GM21529 (cell line): ENCODE results near the gene SH3BP2.
"Not testable (repeated sequence)": the region's sequence is repeated elsewhere in the genome, so short reads cannot be mapped to it uniquely, and the experiment has no call there.

Experiments used
- ATAC-seq: cut with Tn5 transposase; IDR thresholded peaks from one replicate; pipeline ENCODE4 v1.9.1; 2021; ENCODE audit not compliant: unreplicated experiment

Gene SH3BP2

DNA sequence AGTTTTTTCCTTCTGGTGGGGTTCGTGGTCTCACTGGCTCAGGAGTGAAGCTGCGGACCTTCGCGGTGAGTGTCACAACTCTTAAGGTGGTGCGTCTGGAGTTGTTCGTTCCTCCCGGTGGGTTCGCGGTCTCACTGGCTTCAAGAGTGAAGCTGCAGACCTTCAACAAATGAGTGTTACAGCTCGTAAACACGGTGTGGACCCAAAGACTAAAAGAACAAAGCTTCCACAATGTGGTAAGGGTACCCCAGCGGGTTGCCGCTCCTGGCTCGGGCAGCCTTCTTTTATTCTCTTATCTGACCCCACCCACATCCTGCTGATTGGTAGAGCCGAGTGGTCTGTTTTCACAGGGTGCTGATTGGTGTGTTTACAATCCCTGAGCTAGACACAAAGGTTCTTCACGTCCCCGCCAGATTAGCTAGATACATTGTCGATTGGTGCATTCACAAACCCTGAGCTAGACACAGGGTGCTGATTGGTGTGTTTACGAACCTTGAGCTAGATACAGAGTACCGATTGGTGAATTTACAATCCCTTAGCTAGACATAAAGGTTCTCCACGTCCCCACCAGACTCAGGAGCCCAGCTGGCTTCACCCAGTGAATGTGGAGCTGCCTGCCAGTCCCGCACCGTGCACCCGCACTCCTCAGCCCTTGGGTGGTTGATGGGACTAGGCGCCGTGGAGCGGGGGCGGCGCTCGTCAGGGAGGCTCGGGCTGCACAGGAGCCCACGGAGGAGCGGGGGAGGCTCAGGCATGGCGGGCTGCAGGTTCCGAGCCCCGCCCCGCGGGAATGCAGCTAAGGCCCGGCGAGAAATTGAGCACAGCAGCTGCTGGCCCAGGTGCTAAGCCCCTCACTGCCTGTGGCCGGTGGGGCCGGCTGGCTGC is 30.2 kb upstream of the SH3BP2 start:
- not testable (repeated sequence) for ATAC-seq

DNA sequence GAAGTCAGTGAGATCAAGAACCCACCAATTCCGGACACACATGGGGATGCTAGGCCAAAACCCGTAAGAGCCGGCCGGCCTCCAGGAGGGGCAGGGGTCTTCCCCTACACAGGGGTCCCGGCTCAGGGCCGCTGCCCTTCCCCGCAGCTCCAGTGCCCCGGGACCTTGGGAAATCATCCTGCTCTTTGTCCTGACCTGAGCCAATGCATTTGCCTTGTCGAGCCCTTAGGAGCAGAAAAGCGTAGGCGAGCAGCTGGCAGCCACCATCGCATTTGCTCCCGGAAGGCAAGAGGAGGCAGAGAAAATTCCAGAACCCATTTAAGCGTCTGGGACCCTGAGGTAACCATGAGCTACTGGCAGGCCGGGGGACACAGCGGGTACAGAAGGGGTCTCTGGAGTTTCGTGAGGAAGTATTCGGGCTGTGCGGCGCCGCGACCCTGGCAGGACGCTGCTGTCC is 29.3 kb upstream of the SH3BP2 start:
- ATAC-seq = no peak

DNA sequence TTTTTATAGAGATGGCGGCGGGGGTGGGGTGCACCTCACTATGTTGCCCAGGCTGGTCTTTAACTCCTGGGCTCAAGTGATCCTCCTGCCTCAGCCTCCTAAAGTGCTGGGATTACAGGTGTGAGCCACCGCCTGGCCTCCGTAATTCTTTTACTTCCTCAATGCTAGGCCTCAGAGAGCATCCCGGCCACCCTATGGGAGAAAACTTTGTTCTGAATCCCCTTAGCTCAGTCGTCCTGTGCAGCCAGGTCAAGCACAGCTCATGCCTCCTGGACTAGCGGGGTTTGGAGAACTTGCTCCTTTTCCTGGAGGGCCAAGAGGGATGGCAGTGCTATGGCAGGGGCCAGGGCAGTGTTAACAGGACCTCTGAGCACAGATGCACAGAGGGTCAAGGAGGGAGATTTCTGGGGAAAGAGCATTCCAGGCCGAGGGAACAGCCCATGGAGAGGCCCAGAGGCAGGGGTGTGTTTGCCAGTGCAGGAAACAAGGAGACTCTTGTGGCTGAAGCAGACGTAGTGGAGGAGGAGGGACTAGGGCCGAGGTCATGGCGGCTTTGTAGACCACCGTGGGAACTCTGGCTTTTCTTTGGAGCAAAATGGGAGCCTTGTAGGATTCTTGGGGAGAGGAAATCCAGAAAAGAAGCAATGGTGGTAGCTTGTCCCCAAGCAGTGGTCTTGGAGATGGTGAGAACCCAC is 26.9 kb upstream of the SH3BP2 start:
- no peak for ATAC-seq

DNA sequence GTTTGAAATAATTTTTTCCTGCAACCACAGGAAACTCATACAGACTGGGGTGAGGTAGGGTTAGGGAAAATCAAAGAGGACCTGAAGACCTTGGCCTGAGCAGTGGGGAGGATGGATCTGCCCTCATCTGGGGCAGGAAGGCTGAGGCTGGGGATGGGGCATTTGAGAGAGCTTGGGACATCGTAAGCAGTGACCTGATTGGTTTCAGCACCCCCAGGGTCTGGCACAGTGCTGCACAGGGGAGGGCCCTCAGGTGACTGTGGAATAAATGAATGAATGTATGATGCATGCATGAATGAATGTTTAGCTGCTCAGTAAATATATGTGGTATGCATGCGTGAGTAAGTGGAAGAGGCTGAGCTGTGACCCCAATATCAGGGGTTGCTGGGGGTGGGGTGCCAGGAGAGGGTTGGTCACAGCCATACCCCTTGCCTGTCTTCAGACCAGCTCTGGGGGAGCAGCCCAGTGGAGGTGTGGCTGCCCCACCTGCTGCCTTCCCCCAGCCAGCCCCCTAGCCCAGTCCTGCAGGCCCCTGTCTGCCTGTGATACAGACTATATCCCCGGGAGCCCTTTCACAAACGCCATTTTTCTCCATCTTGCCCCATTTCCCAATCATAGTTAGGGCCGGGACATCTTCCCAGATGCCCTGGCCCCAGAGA is 25.7 kb upstream of the SH3BP2 start:
- no peak for ATAC-seq

DNA sequence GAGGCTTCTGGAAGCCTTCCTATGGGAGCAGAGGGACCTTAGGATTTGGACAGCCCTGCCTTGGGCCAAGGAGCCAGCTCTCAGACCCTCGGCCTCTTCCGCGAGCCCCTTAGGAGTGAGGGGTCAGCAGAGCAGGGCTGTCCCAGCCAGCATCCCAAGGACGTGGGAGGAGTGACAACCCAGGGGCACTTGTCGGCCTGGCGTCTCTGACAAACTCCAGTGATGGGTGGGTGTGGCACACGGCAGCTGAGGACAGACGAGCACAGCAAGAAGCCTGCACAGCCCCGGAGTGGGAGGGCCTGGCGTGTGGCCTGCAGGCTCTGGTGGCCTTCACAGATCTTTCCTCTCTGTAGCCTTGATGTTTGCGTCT is 25.2 kb upstream of the SH3BP2 start:
- no peak for ATAC-seq

DNA sequence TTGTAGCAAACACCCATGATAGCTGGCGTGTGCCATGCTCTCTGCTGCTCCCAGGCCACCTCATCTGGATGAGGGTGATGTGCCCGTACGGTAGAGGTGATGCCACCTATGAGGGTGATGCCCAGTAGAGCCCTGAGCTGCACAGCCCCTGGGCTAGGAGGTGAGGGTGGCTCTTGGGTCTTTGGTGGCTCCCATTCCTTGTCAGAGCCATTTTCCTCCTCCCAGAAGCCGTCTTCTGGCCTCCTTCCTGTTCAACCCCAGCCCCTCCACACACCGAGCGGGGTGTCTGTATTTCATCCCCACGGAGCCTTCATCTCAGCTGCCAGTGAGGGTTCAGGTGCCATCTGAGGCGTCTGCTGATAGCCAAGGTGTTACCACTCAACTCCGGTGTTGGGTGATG is 24.8 kb upstream of the SH3BP2 start:
- no peak for ATAC-seq

DNA sequence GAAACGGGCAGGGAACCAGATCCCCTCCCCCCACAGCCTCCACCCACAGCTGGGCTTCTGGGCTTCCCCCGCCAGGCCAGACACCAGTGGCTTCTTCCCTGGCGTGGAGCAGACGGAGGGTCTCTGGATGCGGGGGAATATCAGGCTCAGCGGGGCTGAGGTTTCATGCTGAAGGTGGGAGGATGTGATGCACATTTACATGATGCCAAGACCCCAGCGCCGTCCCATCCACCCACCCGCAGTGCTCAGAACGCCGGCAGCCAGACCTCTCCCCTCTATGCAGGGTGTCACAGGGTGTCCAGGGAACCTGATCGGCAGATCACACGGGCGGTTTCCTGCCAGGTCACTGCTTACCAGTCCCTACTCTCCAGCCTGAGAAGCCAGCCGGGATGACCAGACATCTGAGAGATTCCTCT is 24.0 kb upstream of the SH3BP2 start:
- ATAC-seq = no peak

DNA sequence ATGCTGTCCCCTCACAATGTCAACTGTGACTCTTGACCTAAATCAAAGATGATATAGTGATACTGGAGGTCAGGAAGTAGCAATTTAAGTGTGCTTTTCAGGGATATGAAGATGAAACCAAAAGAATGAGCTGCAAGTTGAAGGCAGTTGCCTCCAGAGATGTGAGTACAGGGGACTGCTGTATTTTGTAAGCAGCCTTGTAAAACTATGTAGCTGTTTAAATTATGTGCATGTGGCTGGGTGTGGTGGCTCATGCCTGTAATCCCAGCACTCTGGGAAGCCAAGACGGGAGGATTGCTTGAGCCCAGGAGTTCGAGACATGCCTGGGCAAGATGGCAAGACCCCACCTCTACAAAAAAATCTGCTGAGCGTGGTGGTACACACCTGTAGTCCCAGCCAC is 21.6 kb upstream of the SH3BP2 start:
- ATAC-seq = no peak

DNA sequence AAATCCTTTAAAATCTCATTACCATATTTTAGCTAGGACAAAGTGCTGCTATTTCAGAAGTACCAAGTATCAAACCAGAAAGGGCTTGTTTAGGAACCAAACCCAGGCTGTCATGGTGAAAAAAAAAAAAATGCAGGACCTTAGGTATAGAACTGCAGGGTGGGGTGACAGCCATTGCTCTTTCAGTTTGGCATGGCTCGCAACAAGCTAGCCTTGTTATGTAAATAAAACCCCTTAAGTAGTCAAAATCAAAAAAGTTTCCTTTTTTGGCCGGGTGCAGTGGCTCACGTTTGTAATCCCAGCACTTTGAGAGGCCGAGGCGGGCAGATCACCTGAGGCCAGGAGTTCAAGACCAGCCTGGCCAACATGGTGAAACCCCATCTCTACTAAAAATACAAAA is 12.2 kb upstream of the SH3BP2 start:
- not testable (repeated sequence) for ATAC-seq

DNA sequence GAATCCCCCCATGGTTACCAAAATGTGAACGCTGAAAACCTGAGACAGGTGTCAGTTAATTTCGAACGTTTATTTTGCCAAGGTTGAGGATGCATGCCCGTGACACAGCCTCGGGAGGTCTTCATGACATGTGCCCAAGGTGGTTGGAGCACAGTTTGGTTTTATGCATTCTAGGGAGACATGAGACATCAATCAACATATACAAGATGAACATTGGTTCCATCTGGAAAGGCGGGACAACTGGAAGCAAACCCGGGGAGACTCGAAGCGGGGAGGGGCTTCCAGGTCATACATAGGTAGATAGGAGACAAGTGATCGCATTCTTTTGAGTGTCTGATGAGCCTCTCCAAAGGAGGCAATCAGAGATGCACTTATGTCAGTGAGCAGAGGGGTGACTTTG is 11.0 kb upstream of the SH3BP2 start:
- no peak for ATAC-seq

DNA sequence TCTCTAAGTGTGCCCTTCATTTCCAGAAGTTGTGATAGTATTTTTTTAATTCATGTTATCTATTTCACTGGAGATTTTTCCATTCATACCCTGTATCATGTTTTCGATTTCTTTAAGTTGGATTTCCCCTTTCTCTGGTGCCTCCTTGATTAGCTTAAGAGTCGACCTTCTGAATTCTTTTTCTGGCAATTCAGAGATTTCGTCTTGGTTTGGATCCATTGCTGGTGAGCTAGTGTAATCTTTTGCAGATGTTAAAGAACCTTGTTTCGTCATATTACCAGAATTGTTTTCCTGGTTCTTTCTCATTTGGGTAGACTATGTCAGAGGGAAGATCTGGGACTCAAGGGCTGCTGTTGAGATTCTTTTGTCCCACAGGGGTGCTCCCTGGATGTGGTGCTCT is 9.1 kb upstream of the SH3BP2 start:
- ATAC-seq = no peak

DNA sequence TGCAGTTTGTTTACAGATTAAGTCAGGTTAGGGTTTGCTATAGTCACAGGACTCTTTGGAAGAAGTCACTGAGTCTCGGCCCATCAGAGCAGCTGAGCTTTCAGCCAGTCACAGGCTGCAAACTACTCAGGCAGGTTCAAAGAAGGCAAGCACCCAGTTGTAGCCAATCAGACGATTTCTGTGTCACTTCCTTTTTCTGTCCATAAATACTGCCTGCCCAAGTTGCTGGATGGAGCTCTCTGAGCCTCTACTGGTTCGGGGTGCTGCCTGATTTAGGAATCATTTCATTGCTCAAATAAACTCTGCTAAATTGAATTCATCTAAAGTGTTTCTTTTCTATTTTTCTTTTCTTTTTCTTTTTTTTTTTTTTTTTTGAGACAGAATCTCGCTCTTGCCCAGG is 7.3 kb upstream of the SH3BP2 start:
- no peak for ATAC-seq

DNA sequence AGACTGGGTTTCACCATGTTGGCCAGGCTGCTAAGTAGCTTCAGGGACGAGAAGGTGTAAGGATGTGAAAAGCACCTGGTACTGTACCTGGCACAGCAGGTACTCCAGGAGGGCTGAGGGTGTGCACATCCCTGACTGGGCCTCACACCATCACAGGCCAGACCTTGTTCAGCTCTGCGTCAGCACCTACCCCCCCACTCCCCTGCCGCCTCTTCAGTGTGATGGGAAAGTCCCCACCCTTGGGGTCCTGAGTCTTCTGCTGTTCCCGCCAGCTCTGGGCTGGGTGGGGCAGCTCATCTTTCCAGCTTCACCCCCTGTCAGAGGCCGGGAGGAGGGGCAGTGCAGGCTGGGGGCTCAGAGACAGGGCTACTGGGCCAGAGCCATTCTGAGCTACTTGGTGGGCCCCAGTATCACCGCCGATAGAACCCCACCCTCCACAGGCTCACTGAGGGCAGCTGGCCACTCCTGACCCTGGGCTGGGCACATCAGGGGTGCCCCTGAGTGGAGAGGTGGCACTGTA is 6.7 kb upstream of the SH3BP2 start:
- ATAC-seq = no peak

DNA sequence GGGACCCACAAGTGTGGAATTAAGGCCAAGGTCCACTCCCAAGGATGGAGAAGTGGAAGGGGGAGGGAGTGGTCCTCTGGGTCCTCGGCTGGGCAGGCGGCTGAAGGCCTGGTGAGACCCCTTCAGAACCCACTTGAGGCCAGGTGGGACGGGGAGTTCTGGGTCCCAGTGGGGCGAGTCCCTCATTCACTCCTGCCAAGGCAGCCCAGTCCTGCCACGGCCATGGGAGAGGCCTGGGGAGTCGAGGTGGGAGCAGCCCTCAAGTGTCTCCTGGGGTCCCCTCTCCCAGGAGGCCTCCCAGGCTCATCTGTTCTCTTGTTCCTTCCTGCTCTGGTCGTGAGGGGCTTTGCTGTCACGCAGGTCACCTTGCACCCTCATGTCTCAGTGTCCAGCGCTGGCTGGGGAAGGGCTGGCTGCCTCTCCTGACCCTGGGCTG is 6.1 kb upstream of the SH3BP2 start:
- ATAC-seq = no peak

DNA sequence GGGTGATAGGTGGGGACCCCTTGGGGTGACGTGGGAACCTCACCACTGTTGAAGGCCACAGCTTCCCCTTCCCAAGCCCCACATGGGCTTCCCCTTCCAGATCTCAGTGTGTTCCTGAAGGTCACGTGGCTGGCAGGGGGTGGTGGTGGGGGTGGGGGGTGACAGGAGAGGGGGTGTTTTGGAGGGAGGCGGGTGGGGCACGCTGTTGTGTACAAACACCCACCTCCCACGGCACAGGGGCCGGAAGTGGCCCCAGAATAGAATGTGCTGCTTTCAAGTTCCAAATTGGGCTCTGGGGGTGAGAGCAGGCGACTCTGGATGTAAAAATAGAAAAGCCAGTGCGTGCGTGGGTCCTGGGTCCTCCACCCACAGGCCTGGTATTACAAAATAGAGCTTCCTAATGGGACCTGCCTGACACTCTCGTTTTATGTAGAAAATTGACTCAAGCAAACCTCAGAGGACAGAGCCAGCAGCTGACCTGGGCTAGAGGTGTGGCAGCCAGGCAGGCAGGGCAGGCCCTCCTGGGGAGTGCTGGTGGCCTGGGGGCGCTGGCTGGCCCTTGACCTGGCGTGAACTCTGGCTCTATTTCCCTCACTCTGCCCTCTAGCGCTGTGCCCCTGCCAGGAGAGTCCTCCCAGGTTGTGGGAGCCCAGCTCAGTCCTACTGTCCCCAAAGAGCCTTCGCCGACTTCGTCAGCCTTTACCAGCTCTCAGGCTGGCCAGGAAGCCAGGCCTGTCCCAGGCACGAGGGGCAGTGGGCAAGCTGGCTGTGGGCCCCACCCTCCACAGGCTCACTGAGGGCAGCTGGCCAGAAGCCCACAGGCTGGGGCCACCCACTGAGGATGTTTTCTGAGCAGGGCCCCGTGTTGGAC is 5.4 kb upstream of the SH3BP2 start:
- ATAC-seq = peak; percentile 75

DNA sequence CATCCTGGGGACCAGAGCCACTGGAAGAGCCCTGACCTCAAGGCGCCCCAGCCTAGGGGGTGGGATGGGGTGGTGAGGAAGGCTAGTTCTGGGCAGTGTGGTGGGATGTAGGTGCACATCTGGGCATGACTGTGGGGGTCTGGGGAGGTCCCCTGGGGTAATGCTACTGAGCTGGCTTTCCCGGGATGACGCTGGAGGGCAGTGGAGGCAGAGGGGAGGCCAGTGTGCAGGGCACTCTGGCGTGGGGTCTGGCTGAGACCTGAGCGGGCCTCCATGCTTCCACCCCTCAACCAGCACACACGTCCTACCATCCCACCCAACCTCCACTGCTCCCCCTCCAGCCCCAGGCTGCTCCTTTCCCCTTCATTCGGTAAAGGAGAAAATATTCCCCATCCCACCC is 4.8 kb upstream of the SH3BP2 start:
- no peak for ATAC-seq

DNA sequence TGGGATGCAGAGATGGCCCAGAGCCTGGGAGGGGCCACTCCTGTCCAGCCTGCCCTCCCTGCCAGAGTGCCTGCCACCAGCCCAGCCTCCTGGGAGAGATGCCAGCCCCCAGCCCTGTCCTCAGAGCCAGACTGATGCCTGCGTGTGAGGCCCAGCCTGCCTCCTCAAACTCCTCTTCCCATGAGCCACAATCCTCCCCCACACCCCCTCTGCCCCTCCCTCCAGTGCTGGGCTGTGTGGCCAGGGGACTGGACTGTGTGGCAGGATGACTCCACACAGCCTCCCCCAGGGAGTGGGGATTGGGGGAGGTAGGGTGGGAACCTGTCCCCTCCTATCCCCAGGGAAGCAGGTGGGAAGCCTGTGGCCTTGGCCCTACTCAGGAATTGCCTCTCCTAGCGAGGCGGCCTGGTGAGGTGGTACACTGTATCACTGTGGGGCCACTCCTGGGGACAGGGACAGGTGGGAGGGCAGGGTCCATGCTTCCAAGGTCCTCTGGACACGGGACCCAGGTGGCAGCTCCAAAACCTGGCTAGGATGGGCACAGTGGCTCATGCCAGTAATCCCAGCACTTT is 4.3 kb upstream of the SH3BP2 start:
- no peak for ATAC-seq

DNA sequence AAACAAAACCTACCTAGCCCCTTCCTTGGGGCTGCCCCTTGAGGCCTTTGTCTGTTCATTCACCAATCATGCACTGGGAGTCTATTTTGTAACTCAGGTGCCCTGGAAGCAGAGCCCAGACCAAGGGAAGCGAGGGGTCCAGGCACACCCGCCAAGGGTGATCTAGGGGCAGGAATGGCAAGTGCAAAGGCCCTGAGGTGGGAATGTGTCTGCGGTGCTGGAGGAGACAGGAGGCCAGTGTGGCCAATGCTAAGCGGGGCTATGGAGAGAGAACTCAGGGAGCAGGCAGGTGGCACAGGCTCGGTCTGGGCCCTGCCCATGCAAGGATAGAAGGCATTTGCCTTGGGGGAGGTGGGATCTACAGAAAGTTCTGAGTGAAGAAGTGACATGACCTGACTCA is 3.5 kb upstream of the SH3BP2 start:
- ATAC-seq = no peak

DNA sequence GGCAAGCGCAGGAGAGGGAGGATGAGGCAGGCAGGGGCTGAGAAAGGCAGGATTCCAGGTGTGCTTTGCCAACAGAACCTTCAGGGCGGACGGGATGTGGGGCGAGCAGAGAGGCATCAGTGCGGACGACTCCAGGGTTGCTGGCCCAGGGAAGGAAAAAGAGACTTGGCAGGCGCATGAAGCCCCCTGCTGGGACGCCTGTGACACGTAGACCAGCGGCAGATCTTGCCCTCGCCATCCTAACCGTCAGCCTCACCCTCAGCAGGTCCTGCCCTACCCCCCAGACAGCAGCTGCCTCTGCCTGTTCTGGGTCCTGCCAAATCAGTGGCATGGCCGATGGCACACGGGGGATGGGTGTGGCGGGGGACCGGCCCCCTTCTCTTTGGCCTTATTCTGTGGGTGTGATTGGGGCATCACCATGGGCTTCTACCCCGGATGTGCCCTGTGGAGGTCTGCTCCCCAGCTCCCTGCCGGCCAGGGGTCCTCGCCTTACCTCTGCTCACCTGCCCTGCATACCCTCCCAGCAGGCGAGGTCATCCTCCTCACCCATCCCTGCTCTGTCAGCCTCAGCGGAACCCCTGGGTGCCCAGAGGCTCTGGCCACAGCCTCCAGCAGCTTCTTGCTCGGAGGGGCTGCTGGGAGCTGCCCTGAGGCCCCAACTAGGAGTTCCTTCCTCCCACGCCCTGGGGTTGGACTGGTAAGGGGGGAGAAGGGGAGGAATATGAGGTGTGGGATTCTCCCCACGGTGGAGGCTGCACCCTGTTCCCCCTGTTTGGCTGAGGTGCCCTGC is 2.9 kb upstream of the SH3BP2 start:
- no peak for ATAC-seq
